GM19239 (cell line): ENCODE measurements around the gene ARMC6.
"Not testable (repeated sequence)": the region's sequence is repeated elsewhere in the genome, so short reads cannot be mapped to it uniquely, and the experiment has no call there.

Experiments used
- DNase-seq: peaks from one replicate; pipeline ENCODE4 v3.0.0; 2011; ENCODE audit warnings: low spot score; ENCODE audit not compliant: insufficient read length
- FAIRE-seq: peaks from 2 replicates; lab custom pipeline; 2011; peaks lifted over from hg19 to GRCh38; lab: Jason Lieb, UNC

The ARMC6 gene

GRCh38 chr19:19021115-19021514, 12.3 kb upstream of the ARMC6 start:
- no peak for FAIRE-seq
- DNase-seq: no peak

GRCh38 chr19:19022380-19022961, 10.9 kb upstream of the ARMC6 start:
- no peak for DNase-seq
- no peak for FAIRE-seq

GRCh38 chr19:19023376-19023775, 10.0 kb upstream of the ARMC6 start:
- DNase-seq, FAIRE-seq: not testable (repeated sequence)

GRCh38 chr19:19025861-19026260, 7.5 kb upstream of the ARMC6 start:
- FAIRE-seq: no peak

GRCh38 chr19:19026299-19026971, 7.0 kb upstream of the ARMC6 start:
- DNase-seq (no peak), FAIRE-seq (no peak)

More at GRCh38 chr19:19025861-19026260, 7.5 kb upstream of the ARMC6 start:
- DNase-seq: no peak

- no peak for FAIRE-seq
- no peak for DNase-seq
Measured at GRCh38 chr19:19027228-19027627, 6.2 kb upstream of the ARMC6 start.

GRCh38 chr19:19028526-19028925, 4.9 kb upstream of the ARMC6 start:
- FAIRE-seq (no peak), DNase-seq (no peak)

- DNase-seq: no peak
- no peak for FAIRE-seq
Measured at GRCh38 chr19:19031891-19032290, 1.5 kb upstream of the ARMC6 start.

- DNase-seq: peak; percentile 91
- FAIRE-seq: peak; percentile 79
Measured at GRCh38 chr19:19032420-19033175, 805 bp upstream of the ARMC6 start.

- DNase-seq (no peak), FAIRE-seq (no peak)
Measured at GRCh38 chr19:19033176-19033425, 302 bp upstream of the ARMC6 start.

GRCh38 chr19:19034204-19034624, 811 bp downstream of the ARMC6 start:
- DNase-seq (peak; percentile 84), FAIRE-seq (peak; percentile 86)

GRCh38 chr19:19039901-19040300, 6.5 kb downstream of the ARMC6 start:
- no peak for DNase-seq
- FAIRE-seq: no peak

- FAIRE-seq (no peak), DNase-seq (no peak)
Measured at GRCh38 chr19:19040417-19040816, 7.0 kb downstream of the ARMC6 start.

- DNase-seq (no peak), FAIRE-seq (no peak)
Measured at GRCh38 chr19:19042732-19043280, 9.4 kb downstream of the ARMC6 start.

- FAIRE-seq: no peak
- no peak for DNase-seq
Measured at GRCh38 chr19:19043481-19043880, 10.1 kb downstream of the ARMC6 start.

- DNase-seq (no peak), FAIRE-seq (no peak)
Measured at GRCh38 chr19:19043881-19044280, 10.5 kb downstream of the ARMC6 start.

GRCh38 chr19:19049406-19049805, 16.0 kb downstream of the ARMC6 start:
- FAIRE-seq (no peak), DNase-seq (no peak)

- no peak for FAIRE-seq
Measured at GRCh38 chr19:19050104-19050503, 16.7 kb downstream of the ARMC6 start.

GRCh38 chr19:19050731-19051130, 17.3 kb downstream of the ARMC6 start:
- FAIRE-seq: no peak

More at GRCh38 chr19:19050104-19050503, 16.7 kb downstream of the ARMC6 start:
- no peak for DNase-seq

GRCh38 chr19:19051478-19052213, 18.2 kb downstream of the ARMC6 start:
- DNase-seq (no peak), FAIRE-seq (no peak)

More at GRCh38 chr19:19050731-19051130, 17.3 kb downstream of the ARMC6 start:
- DNase-seq: no peak
